A549 (cell line): ENCODE measurements around the gene RUNX1. TPM values are rescaled to one million over a fixed set of nuclear protein-coding genes. Genes with fewer than 3 reads are reported as not detected.

ENCODE experiments used
- ATAC-seq, 2 experiments: fragments of 200-7000 bp in 1 of 2; fragments of >200 bp in 1 of 2; cut with Nextera tagmentation in 1 of 2; cut with Tn5 transposase in 1 of 2; 3 replicates each; pipeline versions ENCODE4 v1.8.0 to v1.9.1; 2018 to 2020; ENCODE audit warnings: mild to moderate bottlenecking in 1 of 2, moderate library complexity in 1 of 2
- CTCF ChIA-PET: fragments of 300-600 bp; sonication (Branson Sonifier 250); formaldehyde crosslinking; extraction: SDS; loops from one replicate; lab custom pipeline; 2021; ENCODE audit warnings: antibody characterized with exemption, inconsistent platforms; lab: Yijun Ruan, JAX
- POLR2A ChIA-PET: fragments of 350-600 bp; formaldehyde crosslinking; extraction: SDS; loops from one replicate; lab custom pipeline; 2021; ENCODE audit warnings: antibody characterized with exemption, inconsistent platforms; lab: Yijun Ruan, JAX
- DNase-seq, 2 experiments: peaks; one replicate each; pipeline versions ENCODE4 v3.0.0 to v3.0.0-alpha.2; 2011 to 2016; ENCODE audit warnings: low read depth in 1 of 2, low spot score in 1 of 2
- FAIRE-seq: peaks from 2 replicates; lab custom pipeline; 2011; peaks lifted over from hg19 to GRCh38; lab: Jason Lieb, UNC
- H3K27ac ChIP-seq, 2 experiments: fragments of >200 bp; sonication (Bioruptor Twin); formaldehyde crosslinking; 3 replicates each; pipeline ENCODE4 v1.5.1; 2016 to 2017
- H3K4me1 ChIP-seq: fragments of >200 bp; sonication (Bioruptor Twin); formaldehyde crosslinking; 3 replicates; pipeline ENCODE4 v1.6.1; 2016
- H3K4me2 ChIP-seq: fragments of >200 bp; sonication (Bioruptor Twin); formaldehyde crosslinking; 3 replicates; pipeline ENCODE4 v1.6.1; 2016
- H3K4me3 ChIP-seq: fragments of >200 bp; sonication (Bioruptor Twin); formaldehyde crosslinking; 3 replicates; pipeline ENCODE4 v1.5.1; 2016
- H3K9me3 ChIP-seq: fragments of >200 bp; sonication (Bioruptor Twin); formaldehyde crosslinking; 3 replicates; pipeline ENCODE4 v1.6.1; 2016
- CBX8 ChIP-seq: fragments of 200-600 bp; sonication (generic); IDR thresholded peaks from 2 replicates; pipeline ENCODE4 v1.6.1; 2016
- CHD4 ChIP-seq: fragments of 200-600 bp; sonication (generic); IDR thresholded peaks from 2 replicates; pipeline ENCODE4 v1.6.1; 2016; ENCODE audit warnings: antibody characterized with exemption, mild to moderate bottlenecking, borderline replicate concordance
- EP300 ChIP-seq, 2 experiments: fragments of >200 bp; sonication (Bioruptor Twin); formaldehyde crosslinking; IDR thresholded peaks; 2 replicates in 1 of 2; 3 replicates in 1 of 2; pipeline ENCODE4 v1.6.1; 2016 to 2017
- ESRRA ChIP-seq: fragments of 150-350 bp; IDR thresholded peaks from 2 replicates; pipeline ENCODE4 v1.6.1; 2014; ENCODE audit warnings: mild to moderate bottlenecking, low read length, borderline replicate concordance
- FOSB ChIP-seq: fragments of 250-450 bp; sonication (Bioruptor Pico); IDR thresholded peaks from 2 replicates; pipeline ENCODE4 v1.5.0; 2020; ENCODE audit warnings: mild to moderate bottlenecking, moderate library complexity
- FOXS1 ChIP-seq: fragments of 250-450 bp; sonication (Bioruptor Pico); IDR thresholded peaks from 2 replicates; pipeline ENCODE4 v1.5.0; 2020; ENCODE audit warnings: mild to moderate bottlenecking, moderate library complexity
- HDAC2 ChIP-seq: fragments of 200-600 bp; sonication (generic); IDR thresholded peaks from 2 replicates; pipeline ENCODE4 v1.6.1; 2016
- HEYL ChIP-seq: fragments of 250-450 bp; sonication (Bioruptor Pico); IDR thresholded peaks from 2 replicates; pipeline ENCODE4 v1.8.0; 2021; ENCODE audit warnings: mild to moderate bottlenecking, moderate library complexity
- HOXA7 ChIP-seq: fragments of 250-450 bp; sonication (Bioruptor Pico); IDR thresholded peaks from 2 replicates; pipeline ENCODE4 v1.5.0; 2020; ENCODE audit warnings: mild to moderate bottlenecking, moderate library complexity
- HOXB13 ChIP-seq: fragments of 250-450 bp; sonication (Bioruptor Pico); IDR thresholded peaks from 2 replicates; pipeline ENCODE4 v1.5.0; 2020; ENCODE audit warnings: low read depth, mild to moderate bottlenecking, moderate library complexity
- HOXB5 ChIP-seq: fragments of 250-450 bp; sonication (Bioruptor Pico); IDR thresholded peaks from 2 replicates; pipeline ENCODE4 v1.5.0; 2020; ENCODE audit warnings: mild to moderate bottlenecking, moderate library complexity
- JUN ChIP-seq, 2 experiments: fragments of >200 bp; sonication (Bioruptor Twin); formaldehyde crosslinking; IDR thresholded peaks; 2 replicates in 1 of 2; 3 replicates in 1 of 2; pipeline ENCODE4 v1.6.1; 2016 to 2017
- KDM1A ChIP-seq: fragments of 200-600 bp; sonication (generic); IDR thresholded peaks from 2 replicates; pipeline ENCODE4 v1.6.1; 2016; ENCODE audit warnings: low read depth, mild to moderate bottlenecking
- KDM5A ChIP-seq: fragments of 200-600 bp; sonication (generic); IDR thresholded peaks from 2 replicates; pipeline ENCODE4 v1.6.1; 2016; ENCODE audit warnings: antibody characterized with exemption, mild to moderate bottlenecking
- MYC ChIP-seq: IDR thresholded peaks from 2 replicates; pipeline ENCODE4 v1.6.1; 2012; ENCODE audit warnings: mild to moderate bottlenecking, inconsistent platforms, low read length, improper control_type of control experiment, borderline replicate concordance
- NFE2L2 ChIP-seq: fragments of 150-350 bp; conservative IDR thresholded peaks from 2 replicates; pipeline ENCODE4 v1.6.1; 2014; ENCODE audit warnings: low read length
- NR3C1 ChIP-seq: fragments of >200 bp; sonication (Bioruptor Twin); formaldehyde crosslinking; IDR thresholded peaks from 3 replicates; pipeline ENCODE4 v1.6.1; 2017
- POLR2A ChIP-seq: IDR thresholded peaks from 2 replicates; pipeline ENCODE4 v1.6.1; 2012; ENCODE audit warnings: mild to moderate bottlenecking, low read length
- RAD21 ChIP-seq, 2 experiments: fragments of >200 bp in 1 of 2; sonication (Bioruptor Twin) in 1 of 2; formaldehyde crosslinking in 1 of 2; IDR thresholded peaks in 1 of 2; conservative IDR thresholded peaks in 1 of 2; 2 replicates in 1 of 2; 3 replicates in 1 of 2; pipeline ENCODE4 v1.6.1; 2012 to 2018; ENCODE audit warnings: inconsistent platforms in 1 of 2
- RFX5 ChIP-seq: fragments of 450-650 bp; IDR thresholded peaks from 2 replicates; pipeline ENCODE4 v1.7.1; 2014; ENCODE audit warnings: antibody characterized with exemption, mild to moderate bottlenecking, moderate library complexity
- SREBF2 ChIP-seq: fragments of 450-650 bp; IDR thresholded peaks from 2 replicates; pipeline ENCODE4 v1.6.1; 2014; ENCODE audit warnings: mild to moderate bottlenecking, moderate library complexity
- TP53 ChIP-seq: fragments of 250-450 bp; sonication (Bioruptor Pico); IDR thresholded peaks from 2 replicates; pipeline ENCODE4 v1.5.0; 2021; ENCODE audit warnings: mild to moderate bottlenecking, moderate library complexity
- ZC3H11A ChIP-seq: fragments of 450-650 bp; IDR thresholded peaks from 2 replicates; pipeline ENCODE4 v1.6.1; 2014; ENCODE audit warnings: antibody characterized with exemption, mild to moderate bottlenecking
- ZNF302 ChIP-seq: fragments of 250-450 bp; sonication (Bioruptor Pico); IDR thresholded peaks from 2 replicates; pipeline ENCODE4 v1.9.0; 2021; ENCODE audit warnings: inconsistent platforms, mild to moderate bottlenecking, moderate library complexity
- ZSCAN20 ChIP-seq: fragments of 250-450 bp; sonication (Bioruptor Pico); IDR thresholded peaks from 2 replicates; pipeline ENCODE4 v1.8.0; 2022; ENCODE audit warnings: mild to moderate bottlenecking, moderate library complexity
- WGBS: methylation state at CpG from one replicate; pipeline ENCODE4 v1.1.6; 2017; ENCODE audit errors: missing lambda C conversion rate; 5-methylcytosine and 5-hydroxymethylcytosine counted together
- polyA plus RNA-seq, 4 experiments: library from polyadenylated mRNA; depleted of rRNA in 3 of 4; stranded (reverse); fragments of >200 nt; fragmentation: RNase III in 1 of 4; extraction: RNeasy Plus Mini Kit Qiagen cat#74134 plus additional on column Dnase treatment in 1 of 4; gene quantifications; 2 replicates in 3 of 4; 3 replicates in 1 of 4; pipeline ENCODE4 v1.2.3, GENCODE V29; 2011 to 2017
- TF ChIP-seq, protein P1 (sequence below): fragments of 450-650 bp; IDR thresholded peaks from 2 replicates; pipeline ENCODE4 v1.6.1; 2014; ENCODE audit warnings: antibody characterized with exemption
- TF ChIP-seq, protein P2 (sequence below): IDR thresholded peaks from 2 replicates; pipeline ENCODE4 v1.6.1; 2012
- TF ChIP-seq, protein P3 (sequence below): IDR thresholded peaks from 2 replicates; pipeline ENCODE4 v1.6.1; 2012

The RUNX1 gene
- polyA plus RNA-seq, 2 of the 4 experiments (the other 2 are of a cell fraction): 5.5 TPM

DNA sequence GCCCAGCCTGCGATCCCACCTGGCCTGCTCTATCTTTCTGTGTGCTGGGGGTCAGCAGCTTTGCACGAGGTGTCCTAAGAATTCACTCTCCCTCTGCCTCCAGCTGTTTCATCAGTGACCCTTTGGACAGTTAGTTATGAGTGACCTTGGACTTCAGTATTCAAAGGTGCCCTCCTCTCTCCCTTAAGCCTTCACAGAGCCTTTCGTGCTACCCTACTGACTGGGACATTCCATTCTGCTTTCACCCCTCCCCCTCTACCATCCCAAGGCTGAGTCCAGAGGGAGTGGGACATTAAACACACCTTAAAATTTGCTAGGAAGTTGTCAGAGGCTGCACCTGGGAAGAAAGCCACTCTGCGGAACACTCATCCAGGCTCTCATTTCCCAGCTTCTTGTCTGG, 208.4 kb downstream of the RUNX1 start:
- ATAC-seq (no peak), FAIRE-seq (no peak)
- H3K27ac ChIP-seq: 0 out of 6 replicates have a peak overlapping the region, but pooled peaks of 1 of the 2 experiments have one; percentile 19
- ChIA-PET POLR2A (no interaction called here), CTCF (interaction anchor here (1.3 kb wide), 1 partner anchor 95 kb away, joined by 3 read pairs; no protein-coding TSS in a partner anchor)
- TF ChIP-seq ZSCAN20 (CRISPR knock-in tag) (no peak), HOXB5 (no peak), HOXB13 (CRISPR knock-in tag) (no peak), NFE2L2 (no peak)
- TF ChIP-seq, all 56 proteins: peak for 0
- H3K4me2 ChIP-seq: no peak overlapping the region
- DNase-seq: no peak
- H3K4me3 ChIP-seq: no peak overlapping the region
- H3K4me1 ChIP-seq: peaks cover 44% of the 10 kb centered on the region
- 91% methylated on average over 2 of the region's 4 CpGs for WGBS
- no peaks in the 10 kb centered on the region for H3K9me3 ChIP-seq

DNA sequence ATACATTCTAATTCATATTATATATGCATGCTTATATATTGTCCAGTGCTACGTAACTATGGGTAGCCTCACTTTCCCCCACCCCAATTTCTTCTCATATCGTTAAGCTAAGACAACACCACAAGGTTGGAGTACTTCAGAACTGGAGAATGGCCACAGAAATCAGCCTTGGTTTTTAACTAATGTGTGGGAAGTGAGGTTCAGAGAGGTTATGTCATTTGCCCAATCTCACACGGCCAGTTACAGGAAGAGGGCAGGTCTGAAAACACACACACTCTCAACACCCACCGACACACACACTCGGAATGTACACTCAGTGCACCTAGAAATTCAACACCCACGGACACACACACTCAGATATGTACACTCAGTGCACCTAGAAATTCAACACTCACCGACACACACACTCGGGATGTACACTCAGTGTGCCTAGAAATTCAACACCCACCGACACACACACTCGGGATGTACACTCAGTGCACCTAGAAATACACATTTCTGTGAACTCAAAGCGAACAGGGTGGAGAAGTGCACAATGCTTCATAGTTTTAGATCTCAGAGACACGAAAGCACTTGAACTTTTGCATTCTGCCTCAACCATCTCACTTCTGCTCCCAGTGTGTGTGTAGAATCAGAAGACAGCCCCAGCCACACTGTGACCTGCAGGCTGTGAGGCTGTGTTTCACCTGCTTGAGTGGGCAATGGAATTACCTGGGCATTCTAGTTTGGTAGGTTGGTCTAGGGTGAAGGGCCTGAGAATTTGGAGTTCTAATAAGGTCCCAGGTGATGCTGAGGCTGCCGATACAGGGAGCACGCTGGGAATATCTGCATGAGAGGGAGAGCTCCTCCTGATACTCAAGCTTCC, 209.9 kb downstream of the RUNX1 start:
- CTCF ChIA-PET: interaction anchor here (0.6 to 1.4 kb wide), 2 partner anchors 26 to 94 kb away, joined by 3 to 6 read pairs; no protein-coding TSS in a partner anchor
- TF ChIP-seq TP53 (no peak), ZC3H11A (no peak), MYC (no peak), NR3C1 (no peak), HEYL (CRISPR knock-in tag) (no peak), KDM1A (no peak), ESRRA (no peak), EP300 (IDR thresholded peaks at IDR 0.05) (no peak), RFX5 (no peak), POLR2A (no peak)
- TF ChIP-seq, protein P1, sequence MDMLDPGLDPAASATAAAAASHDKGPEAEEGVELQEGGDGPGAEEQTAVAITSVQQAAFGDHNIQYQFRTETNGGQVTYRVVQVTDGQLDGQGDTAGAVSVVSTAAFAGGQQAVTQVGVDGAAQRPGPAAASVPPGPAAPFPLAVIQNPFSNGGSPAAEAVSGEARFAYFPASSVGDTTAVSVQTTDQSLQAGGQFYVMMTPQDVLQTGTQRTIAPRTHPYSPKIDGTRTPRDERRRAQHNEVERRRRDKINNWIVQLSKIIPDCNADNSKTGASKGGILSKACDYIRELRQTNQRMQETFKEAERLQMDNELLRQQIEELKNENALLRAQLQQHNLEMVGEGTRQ: no peak
- DNase-seq: no peak
- no peaks in the 10 kb centered on the region for H3K9me3 ChIP-seq
- FAIRE-seq: no peak
- H3K4me2 ChIP-seq: peak overlapping the region; percentile 87
- ATAC-seq: no peak
- H3K4me3 ChIP-seq: peak overlapping the region; percentile 44; the same call in 1 of the 3 replicates
- peak overlapping the region; percentile 37 to 56; a peak in 3 of 6 replicates for H3K27ac ChIP-seq
- peaks cover 43% of the 10 kb centered on the region for H3K4me1 ChIP-seq
- 93% methylated on average over 14 of the region's 14 CpGs for WGBS
- POLR2A ChIA-PET: no interaction called here

DNA sequence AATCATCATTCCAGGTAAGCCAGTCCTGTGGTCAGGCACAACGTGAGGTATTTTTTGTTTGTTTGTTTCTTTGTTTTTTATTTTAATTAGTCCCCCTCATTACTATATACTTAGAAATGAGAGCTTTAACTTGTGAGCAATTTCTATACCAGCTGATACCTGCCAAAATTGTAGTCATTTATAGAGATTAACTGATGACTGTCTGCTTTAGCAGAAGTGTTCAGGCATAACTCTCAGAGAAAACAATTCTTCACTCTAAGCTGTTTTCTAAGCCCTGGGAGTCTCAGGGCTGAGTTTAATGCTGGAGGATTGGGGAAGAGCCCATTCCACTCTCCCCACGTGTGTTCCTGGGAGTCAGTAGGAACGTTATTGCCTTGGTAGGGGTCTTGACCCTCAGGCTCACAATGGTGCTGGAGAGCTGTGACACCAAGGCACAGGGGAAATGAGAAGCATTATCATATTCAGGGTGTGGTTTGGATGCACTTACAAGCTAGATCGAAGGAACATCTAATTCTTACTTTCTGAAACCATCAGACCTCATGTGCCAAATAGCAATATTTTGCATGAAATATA, 212.1 kb downstream of the RUNX1 start:
- CTCF ChIA-PET: interaction anchor here (0.8 to 3.1 kb wide), 8 partner anchors 12 to 91 kb away, joined by 3 to 18 read pairs (median 3); no protein-coding TSS in a partner anchor
- WGBS: 45% methylated on average over 4 of the region's 4 CpGs
- no peak for FAIRE-seq

DNA sequence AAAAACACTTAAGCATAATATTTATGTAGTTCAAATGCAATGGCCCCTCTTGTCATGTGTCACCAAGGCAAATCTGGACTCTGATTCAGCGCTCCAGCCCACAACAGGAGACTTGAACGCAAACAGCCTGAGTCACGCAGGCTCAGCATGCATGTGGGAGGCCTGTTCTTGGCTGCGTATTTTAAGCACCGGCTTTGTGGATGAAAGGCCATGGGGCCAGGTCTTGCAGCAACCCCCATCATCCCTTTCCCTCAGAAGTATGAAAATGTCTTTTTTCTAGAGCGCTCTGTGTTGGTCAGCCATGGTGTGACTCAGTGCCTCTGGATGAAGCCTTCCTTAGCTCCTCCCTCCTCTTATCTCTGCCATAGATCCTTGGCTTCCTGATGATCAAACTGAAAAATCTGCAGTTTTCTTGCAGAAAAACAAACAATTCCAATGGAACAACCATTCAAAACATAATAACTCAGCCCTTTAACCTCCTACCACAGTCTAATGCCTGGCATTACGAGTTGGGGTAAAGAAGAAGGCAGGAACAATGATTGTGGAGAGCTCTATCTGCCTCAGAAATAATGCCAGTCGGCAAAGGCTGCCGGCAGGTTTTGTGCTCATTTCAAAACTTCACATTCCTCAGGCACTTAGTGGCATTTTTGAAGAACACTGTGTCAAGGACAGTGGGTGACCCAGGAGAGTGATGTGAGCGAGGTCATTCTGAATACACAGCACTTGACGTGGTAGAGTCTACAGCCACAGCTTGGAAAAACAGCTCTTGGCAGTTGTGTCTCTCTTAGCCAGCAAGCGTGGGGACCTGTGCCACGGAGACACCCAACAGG, 212.8 kb downstream of the RUNX1 start:
- FAIRE-seq (no peak), DNase-seq (peak; percentile 60 to 94), ATAC-seq (peak; percentile 95 to 97)
- ChIA-PET POLR2A (interaction anchor here (1.0 to 2.2 kb wide), 6 partner anchors 10 to 91 kb away, joined by 4 to 24 read pairs (median 10); no protein-coding TSS in a partner anchor), CTCF (interaction anchor here (0.8 to 3.1 kb wide), 8 partner anchors 12 to 90 kb away, joined by 3 to 18 read pairs (median 3); no protein-coding TSS in a partner anchor)
- WGBS: 4% methylated on average over 13 of the region's 13 CpGs
- peak overlapping the region; percentile 87 for H3K4me2 ChIP-seq
- H3K27ac ChIP-seq: peak overlapping the region; percentile 90 to 92
- peaks cover 35% of the 10 kb centered on the region for H3K4me1 ChIP-seq
- H3K9me3 ChIP-seq: no peaks in the 10 kb centered on the region
- peak overlapping the region; percentile 44 for H3K4me3 ChIP-seq
- TF ChIP-seq ZSCAN20 (CRISPR knock-in tag) (no peak), KDM5A (no peak), JUN (IDR thresholded peaks at IDR 0.05) (peak; percentile 71 to 91; a peak in 3 of 5 replicates), EP300 (IDR thresholded peaks at IDR 0.05) (peak; percentile 66 to 85; a peak in 2 of 5 replicates), HOXA7 (CRISPR knock-in tag) (no peak), ZC3H11A (no peak), CHD4 (no peak), FOSB (CRISPR knock-in tag) (no peak), NR3C1 (no peak), ZNF302 (CRISPR knock-in tag) (no peak), CBX8 (no peak), RAD21 (conservative IDR thresholded peaks at IDR 0.05 in 1 of 2, IDR thresholded peaks at IDR 0.05 in 1 of 2) (peak; percentile 3 to 21; a peak in 1 of 5 replicates), NFE2L2 (peak; percentile 82)
- TF ChIP-seq, protein P2, sequence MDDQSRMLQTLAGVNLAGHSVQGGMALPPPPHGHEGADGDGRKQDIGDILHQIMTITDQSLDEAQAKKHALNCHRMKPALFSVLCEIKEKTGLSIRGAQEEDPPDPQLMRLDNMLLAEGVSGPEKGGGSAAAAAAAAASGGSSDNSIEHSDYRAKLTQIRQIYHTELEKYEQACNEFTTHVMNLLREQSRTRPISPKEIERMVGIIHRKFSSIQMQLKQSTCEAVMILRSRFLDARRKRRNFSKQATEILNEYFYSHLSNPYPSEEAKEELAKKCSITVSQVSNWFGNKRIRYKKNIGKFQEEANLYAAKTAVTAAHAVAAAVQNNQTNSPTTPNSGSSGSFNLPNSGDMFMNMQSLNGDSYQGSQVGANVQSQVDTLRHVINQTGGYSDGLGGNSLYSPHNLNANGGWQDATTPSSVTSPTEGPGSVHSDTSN: no peak
- TF ChIP-seq, protein P3, sequence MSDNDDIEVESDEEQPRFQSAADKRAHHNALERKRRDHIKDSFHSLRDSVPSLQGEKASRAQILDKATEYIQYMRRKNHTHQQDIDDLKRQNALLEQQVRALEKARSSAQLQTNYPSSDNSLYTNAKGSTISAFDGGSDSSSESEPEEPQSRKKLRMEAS: peak; percentile 79

More for the DNA sequence above, 212.1 kb downstream of the RUNX1 start:
- peaks cover 35% of the 10 kb centered on the region for H3K4me1 ChIP-seq
- H3K4me3 ChIP-seq: peak overlapping the region; percentile 44
- DNase-seq (no peak), ATAC-seq (no peak)
- peak overlapping the region; percentile 90 to 92 for H3K27ac ChIP-seq
- POLR2A ChIA-PET: interaction anchor here (0.6 to 2.2 kb wide), 7 partner anchors 9 to 91 kb away, joined by 3 to 24 read pairs (median 9); no protein-coding TSS in a partner anchor
- TF ChIP-seq FOXS1 (CRISPR knock-in tag) (no peak), SREBF2 (no peak), HDAC2 (no peak), EP300 (IDR thresholded peaks at IDR 0.05) (no peak), POLR2A (no peak)
- no peaks in the 10 kb centered on the region for H3K9me3 ChIP-seq
- peak overlapping the region; percentile 87 for H3K4me2 ChIP-seq
